ENCODE data around the gene ARHGAP8. TPM values are rescaled to one million over a fixed set of nuclear protein-coding genes. Genes with fewer than 3 reads are reported as not detected.

Gene ARHGAP8
- 1 to 10 TPM; 2.1 to 3.2 TPM for total RNA-seq

- Mint-ChIP-seq H3K27me3 (peaks cover 34% of the 10 kb centered on the region), H3K36me3 (ENCODE audit: low read depth) (no peaks in the 10 kb centered on the region), H3K9me3 (no peaks in the 10 kb centered on the region), H3K4me1 (ENCODE audit: low read depth) (peaks cover 5% of the 10 kb centered on the region), H3K4me3 (peak within 1 kb of the TSS; percentile 62), H3K27ac (no peak within 1 kb of the TSS)
- no peak for TF ChIP-seq CTCF (IDR thresholded peaks at IDR 0.05)
- POLR2A ChIA-PET: no interaction called here
- CTCF ChIA-PET: interaction anchor here (1.3 kb wide), 1 partner anchor 17 kb away, joined by 7 read pairs; no protein-coding TSS in a partner anchor
- ATAC-seq (peak; percentile 75), DNase-seq (peak; percentile 27)
- intact Hi-C loops (cut with micrococcal nuclease): no loop called here
These were observed at the start of gene ARHGAP8 for GRCh38 chr22:44752285-44753188. Gene ARHGAP8, plus strand, starts transcription at chr22:44752575. Its CDS starts 33,953 bp downstream, at chr22:44786528.

- no peaks in the 10 kb centered on the region for H3K27me3 Mint-ChIP-seq
- no peak for ATAC-seq
- no peaks in the 10 kb centered on the region for H3K9me3 Mint-ChIP-seq
- CTCF ChIA-PET: interaction anchor here (1.6 to 3.7 kb wide), 2 partner anchors 19 to 32 kb away, joined by 7 to 17 read pairs; no protein-coding TSS in a partner anchor
- peak overlapping the region; percentile 20 for H3K27ac Mint-ChIP-seq
- H3K36me3 Mint-ChIP-seq (ENCODE audit: low read depth): peaks cover 3% of the 10 kb centered on the region
- no peak for DNase-seq
- TF ChIP-seq CTCF (IDR thresholded peaks at IDR 0.05): no peak
- H3K4me3 Mint-ChIP-seq: peak overlapping the region; percentile 74
- intact Hi-C loops (cut with micrococcal nuclease): no loop called here
- POLR2A ChIA-PET: interaction anchor here (0.9 to 1.2 kb wide), 3 partner anchors 10 to 28 kb away, joined by 3 to 4 read pairs (median 3); no protein-coding TSS in a partner anchor
- H3K4me1 Mint-ChIP-seq (ENCODE audit: low read depth): peaks cover 41% of the 10 kb centered on the region
These were observed 49.0 kb upstream of the ARHGAP8 start for GRCh38 chr22:44703255-44703870.

- CTCF ChIA-PET: interaction anchor here (1.2 to 1.3 kb wide), 2 partner anchors 19 to 31 kb away, joined by 3 to 6 read pairs; no protein-coding TSS in a partner anchor
- Mint-ChIP-seq H3K4me3 (peak overlapping the region; percentile 74), H3K36me3 (ENCODE audit: low read depth) (peaks cover 3% of the 10 kb centered on the region), H3K27me3 (no peaks in the 10 kb centered on the region), H3K9me3 (no peaks in the 10 kb centered on the region), H3K4me1 (ENCODE audit: low read depth) (peaks cover 44% of the 10 kb centered on the region), H3K27ac (no peak overlapping the region)
- no peak for TF ChIP-seq CTCF (IDR thresholded peaks at IDR 0.05)
- ATAC-seq (no peak), DNase-seq (no peak)
- POLR2A ChIA-PET: interaction anchor here (0.8 to 1.6 kb wide), 5 partner anchors 25 to 51 kb away, joined by 3 to 4 read pairs (median 4); no protein-coding TSS in a partner anchor
- intact Hi-C loops (cut with micrococcal nuclease): no loop called here
These were observed 48.0 kb upstream of the ARHGAP8 start for GRCh38 chr22:44704159-44705021.

GRCh38 chr22:44705022-44705297, 47.4 kb upstream of the ARHGAP8 start:
- peaks cover 3% of the 10 kb centered on the region for H3K36me3 Mint-ChIP-seq (ENCODE audit: low read depth)
- H3K27ac Mint-ChIP-seq: no peak overlapping the region
- no peaks in the 10 kb centered on the region for H3K9me3 Mint-ChIP-seq
- no peak overlapping the region for H3K4me3 Mint-ChIP-seq
- no peak for ATAC-seq
- DNase-seq: no peak
- ChIA-PET CTCF (interaction anchor here (1.2 to 1.3 kb wide), 2 partner anchors 19 to 31 kb away, joined by 3 to 6 read pairs; no protein-coding TSS in a partner anchor), POLR2A (interaction anchor here (0.8 to 1.6 kb wide), 2 partner anchors 24 to 50 kb away, joined by 3 to 4 read pairs; no protein-coding TSS in a partner anchor)
- no peak for TF ChIP-seq CTCF (IDR thresholded peaks at IDR 0.05)
- H3K27me3 Mint-ChIP-seq: no peaks in the 10 kb centered on the region
- H3K4me1 Mint-ChIP-seq (ENCODE audit: low read depth): peaks cover 49% of the 10 kb centered on the region
- intact Hi-C loops (cut with micrococcal nuclease): no loop called here
